Frontal cortex (tissue), 4 donors: ENCODE data around the gene NLRP1. TPM values are rescaled to one million over a fixed set of nuclear protein-coding genes. Genes with fewer than 3 reads are reported as not detected.
A peak's percentile ranks its signal among the peaks of the same experiment; 100 is the strongest.

Experiments used
- DNase-seq, 2 donors: peaks; one replicate each; pipeline ENCODE4 v3.0.0; 2012; ENCODE audit warnings: low spot score in 2 of 2
- FAIRE-seq: peaks from 2 replicates; lab custom pipeline; 2012; peaks lifted over from hg19 to GRCh38; lab: Jason Lieb, UNC
- total RNA-seq: library from RNA; depleted of rRNA; stranded (reverse); fragments of >200 nt; gene quantifications from one replicate; pipeline ENCODE4 v1.2.3, GENCODE V29; 2014
- donor health status: control.
- donor health status: control.
- donor health status: control.

NLRP1 gene
- total RNA-seq = 85.6 TPM

- FAIRE-seq = no peak
- DNase-seq = peak in 1 of 2 donors; percentile 46
Measured at GRCh38 chr17:5584383-5585286, at the start of gene NLRP1. NLRP1 (minus strand) TSS chr17:5584509; CDS start chr17:5583957, 552 bp downstream.

GRCh38 chr17:5631958-5632590, 47.8 kb upstream of the NLRP1 start:
- DNase-seq (no peak), FAIRE-seq (no peak)

- DNase-seq (no peak), FAIRE-seq (no peak)
Measured at GRCh38 chr17:5630434-5630833, 46.1 kb upstream of the NLRP1 start.

GRCh38 chr17:5629128-5629527, 44.8 kb upstream of the NLRP1 start:
- DNase-seq = no peak

GRCh38 chr17:5628262-5628661, 44.0 kb upstream of the NLRP1 start:
- no peak for DNase-seq
- FAIRE-seq = no peak

More at GRCh38 chr17:5629128-5629527, 44.8 kb upstream of the NLRP1 start:
- FAIRE-seq = no peak

GRCh38 chr17:5624211-5624610, 39.9 kb upstream of the NLRP1 start:
- FAIRE-seq = no peak
- DNase-seq = no peak

- no peak for DNase-seq
- FAIRE-seq = no peak
Measured at GRCh38 chr17:5621729-5622128, 37.4 kb upstream of the NLRP1 start.

- no peak for DNase-seq
- FAIRE-seq = no peak
Measured at GRCh38 chr17:5621026-5621425, 36.7 kb upstream of the NLRP1 start.

GRCh38 chr17:5619088-5619740, 34.9 kb upstream of the NLRP1 start:
- no peak for FAIRE-seq
- no peak for DNase-seq

- DNase-seq (no peak), FAIRE-seq (no peak)
Measured at GRCh38 chr17:5618476-5618875, 34.2 kb upstream of the NLRP1 start.

GRCh38 chr17:5615476-5615875, 31.2 kb upstream of the NLRP1 start:
- DNase-seq (no peak), FAIRE-seq (no peak)

- FAIRE-seq (no peak), DNase-seq (no peak)
Measured at GRCh38 chr17:5610956-5611355, 26.6 kb upstream of the NLRP1 start.

GRCh38 chr17:5608399-5609112, 24.2 kb upstream of the NLRP1 start:
- FAIRE-seq = no peak
- DNase-seq = no peak

GRCh38 chr17:5607946-5608345, 23.6 kb upstream of the NLRP1 start:
- no peak for FAIRE-seq
- DNase-seq = no peak

GRCh38 chr17:5605452-5605851, 21.1 kb upstream of the NLRP1 start:
- DNase-seq = no peak
- no peak for FAIRE-seq

- FAIRE-seq (no peak), DNase-seq (no peak)
Measured at GRCh38 chr17:5600041-5600440, 15.7 kb upstream of the NLRP1 start.

GRCh38 chr17:5598457-5598856, 14.1 kb upstream of the NLRP1 start:
- DNase-seq (no peak), FAIRE-seq (no peak)

GRCh38 chr17:5596421-5596820, 12.1 kb upstream of the NLRP1 start:
- no peak for FAIRE-seq

GRCh38 chr17:5595831-5596230, 11.5 kb upstream of the NLRP1 start:
- FAIRE-seq (no peak), DNase-seq (no peak)

More at GRCh38 chr17:5596421-5596820, 12.1 kb upstream of the NLRP1 start:
- no peak for DNase-seq

- FAIRE-seq (no peak), DNase-seq (peak; percentile 14 to 54)
Measured at GRCh38 chr17:5592382-5592781, 8.1 kb upstream of the NLRP1 start.
